Smooth muscle cell of the brain vasculature (primary cell): Measurements from ENCODE around the gene CLK2.
"Not testable (repeated sequence)": the region's sequence is repeated elsewhere in the genome, so short reads cannot be mapped to it uniquely, and the experiment has no call there.

Experiments
- DNase-seq: peaks from one replicate; pipeline ENCODE4 v3.0.0-alpha.2; 2012; ENCODE audit warnings: low read depth, low spot score

CLK2 gene

DNA sequence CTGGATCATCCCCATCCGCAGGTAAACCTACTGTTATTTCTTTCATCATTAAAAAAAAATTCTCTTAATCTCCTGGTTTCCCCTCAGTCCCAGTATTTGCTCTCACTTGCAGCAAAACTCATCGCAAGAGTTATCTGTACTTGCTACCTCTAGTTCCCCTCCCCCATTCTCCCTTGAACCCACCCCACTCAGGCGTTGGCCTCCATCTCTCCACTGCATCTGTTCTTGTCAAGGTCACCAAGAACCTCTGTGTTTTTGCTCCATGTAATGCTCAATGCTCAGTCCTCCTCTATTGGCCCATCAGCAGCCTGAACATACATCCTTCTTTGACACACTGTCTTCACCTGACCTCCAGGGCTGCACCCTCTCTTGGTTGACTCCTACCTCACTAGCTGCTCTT is 23.4 kb upstream of the CLK2 start:
- DNase-seq: no peak

DNA sequence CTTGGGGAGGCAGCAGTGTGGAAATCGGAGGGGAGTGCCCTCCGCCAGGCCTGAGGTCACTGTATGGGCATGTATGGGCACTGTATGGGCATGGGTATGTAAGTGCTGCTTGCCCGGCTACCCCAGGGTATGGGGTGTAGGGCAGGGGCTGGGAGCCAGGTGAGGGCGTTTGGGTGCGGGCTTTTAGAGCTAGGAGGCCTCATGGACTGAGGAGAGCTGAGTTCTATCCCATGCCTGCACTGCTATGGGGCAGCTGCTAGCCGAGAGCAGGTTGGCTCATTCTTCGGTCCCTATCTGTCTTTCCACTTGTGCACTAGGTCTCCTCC is 22.6 kb upstream of the CLK2 start:
- no peak for DNase-seq

DNA sequence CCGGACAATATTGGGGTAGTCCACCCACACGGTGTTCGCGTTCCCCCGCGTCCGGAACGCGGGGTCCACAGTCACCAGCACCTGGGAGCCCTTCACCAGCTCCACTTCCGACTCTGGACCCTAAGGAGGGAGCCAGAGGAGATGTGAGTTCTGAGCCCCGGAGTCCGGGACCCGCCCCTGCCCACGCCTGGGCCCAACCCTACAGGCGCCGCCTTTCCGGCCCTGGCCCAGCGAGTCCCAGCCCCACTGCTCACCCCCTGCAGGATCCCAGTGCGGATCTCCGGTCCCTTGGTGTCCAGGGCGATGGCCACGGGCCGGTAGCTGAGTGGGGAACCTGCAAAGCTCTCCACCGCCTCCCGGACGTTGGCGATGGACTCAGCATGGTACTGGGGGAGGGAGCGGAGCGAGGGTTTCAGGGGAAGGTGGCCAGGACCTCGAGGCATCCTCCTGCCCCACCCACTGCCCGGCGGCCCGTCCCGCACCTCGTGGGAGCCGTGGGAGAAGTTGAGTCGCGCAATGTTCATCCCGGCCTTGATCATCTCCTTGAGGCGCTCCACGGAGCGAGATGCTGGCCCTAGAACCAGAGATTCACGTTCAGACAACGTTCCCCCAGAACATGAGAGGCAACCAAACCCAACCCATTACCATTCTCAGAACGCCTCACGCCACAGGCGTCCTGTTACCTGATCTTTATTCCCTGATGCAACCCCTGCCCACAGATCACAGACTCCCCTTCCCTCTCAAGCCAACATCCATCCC is 22.1 kb upstream of the CLK2 start:
- no peak for DNase-seq

DNA sequence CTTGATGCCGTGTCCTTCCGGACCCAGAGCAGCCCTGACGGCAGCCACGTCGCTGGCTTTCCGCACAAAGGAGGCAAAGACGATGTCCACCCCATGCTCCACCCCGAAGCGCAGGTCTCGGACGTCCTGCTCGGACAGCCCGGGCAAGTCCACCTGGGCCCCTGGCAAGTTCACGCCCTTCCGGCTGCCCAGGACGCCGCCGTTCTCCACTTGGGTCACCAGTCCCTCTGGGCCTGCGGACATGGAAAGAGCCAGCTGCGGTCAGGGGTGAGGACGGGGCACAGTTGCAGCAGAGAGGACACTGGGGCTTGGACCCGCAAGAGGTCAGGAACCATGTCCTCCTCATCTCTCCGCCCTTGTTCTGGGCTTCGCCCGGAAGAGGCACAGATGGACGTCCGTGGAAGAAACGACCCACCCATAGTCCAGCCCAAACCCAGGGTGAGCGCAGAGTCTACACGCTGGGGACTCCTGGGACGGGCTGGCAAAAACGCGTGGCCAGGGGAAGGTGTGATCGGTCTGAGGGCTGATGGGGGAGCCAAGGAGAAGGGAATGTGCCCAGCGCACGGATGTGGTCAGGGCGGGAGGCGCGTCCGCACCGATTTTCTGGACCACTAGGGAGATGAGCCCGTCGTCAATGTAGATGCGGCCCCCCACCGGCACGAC is 21.3 kb upstream of the CLK2 start:
- DNase-seq: no peak

DNA sequence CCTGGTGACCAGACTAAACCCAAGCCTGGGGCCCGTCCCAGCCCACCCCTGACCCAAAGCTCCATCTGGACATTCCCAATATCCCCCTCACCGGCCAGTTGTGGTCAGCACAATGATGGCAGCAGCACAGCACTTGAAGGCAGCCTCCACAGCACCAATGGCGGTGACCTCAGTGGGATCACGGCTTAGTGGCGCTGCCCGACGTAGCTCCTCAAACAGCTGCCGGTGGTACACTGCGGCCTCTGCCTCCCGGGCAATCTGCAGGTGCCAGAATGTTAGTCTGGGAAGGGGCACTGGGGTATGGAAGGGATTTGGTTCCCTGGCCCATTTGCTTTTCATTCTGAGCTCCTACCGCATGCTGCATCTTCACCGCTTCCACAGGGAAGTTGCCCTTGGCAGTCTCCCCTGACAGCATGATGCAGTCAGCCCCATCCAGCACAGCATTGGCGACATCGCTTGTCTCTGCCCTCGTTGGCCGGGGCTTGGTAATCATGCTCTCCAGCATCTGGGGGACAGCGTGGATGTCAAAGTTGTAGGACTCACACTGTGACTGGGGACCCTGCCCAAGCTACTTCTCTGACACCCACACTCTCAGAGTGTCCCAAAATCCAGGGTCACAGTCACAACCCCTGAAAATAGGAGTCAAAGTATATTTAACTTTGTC is 19.9 kb upstream of the CLK2 start:
- no peak for DNase-seq

DNA sequence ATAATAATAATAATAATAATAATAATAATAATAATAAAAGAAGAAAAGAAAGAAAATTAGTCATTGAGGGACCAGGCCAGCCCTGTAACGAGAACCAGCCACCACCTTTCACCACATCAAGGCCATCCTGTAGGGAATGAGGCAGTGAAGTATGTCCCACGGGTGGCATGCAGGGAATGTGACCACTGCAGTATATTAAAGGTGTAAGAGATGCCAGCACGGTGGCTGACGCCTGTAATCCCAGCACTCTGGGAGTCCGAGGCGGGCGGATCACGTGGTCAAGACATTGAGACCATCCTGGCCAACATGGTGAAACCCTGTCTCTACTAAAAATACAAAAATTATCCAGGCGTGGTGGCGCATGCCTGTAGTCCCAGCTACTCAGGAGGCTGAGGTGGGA is 17.7 kb upstream of the CLK2 start:
- DNase-seq: not testable (repeated sequence)

DNA sequence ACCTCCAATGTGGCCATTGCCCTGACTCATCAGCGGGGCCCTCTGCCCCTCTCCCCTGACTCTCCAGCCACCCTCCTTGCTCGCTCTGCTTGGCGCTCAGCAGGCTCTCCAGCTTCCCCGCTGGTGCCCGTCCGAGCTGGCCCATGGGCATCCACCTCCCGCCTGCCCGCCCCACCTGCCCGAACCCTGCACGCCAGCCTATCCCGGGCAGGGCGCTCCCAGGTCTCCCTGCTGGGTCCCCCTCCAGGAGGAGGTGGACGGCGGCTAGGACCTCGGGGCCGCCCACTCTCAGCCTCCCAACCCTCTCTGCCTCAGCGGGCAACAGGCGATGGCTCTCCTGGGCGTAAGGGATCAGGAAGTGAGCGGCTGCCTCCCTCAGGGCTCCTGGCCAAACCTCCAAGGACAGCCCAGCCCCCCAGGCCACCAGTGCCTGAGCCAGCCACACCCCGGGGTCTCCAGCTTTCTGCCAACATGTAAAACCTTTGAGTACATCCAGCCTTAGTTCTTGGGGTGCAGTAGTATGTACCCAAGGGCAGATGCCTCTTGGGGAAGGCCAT is 14.8 kb upstream of the CLK2 start:
- DNase-seq: no peak

DNA sequence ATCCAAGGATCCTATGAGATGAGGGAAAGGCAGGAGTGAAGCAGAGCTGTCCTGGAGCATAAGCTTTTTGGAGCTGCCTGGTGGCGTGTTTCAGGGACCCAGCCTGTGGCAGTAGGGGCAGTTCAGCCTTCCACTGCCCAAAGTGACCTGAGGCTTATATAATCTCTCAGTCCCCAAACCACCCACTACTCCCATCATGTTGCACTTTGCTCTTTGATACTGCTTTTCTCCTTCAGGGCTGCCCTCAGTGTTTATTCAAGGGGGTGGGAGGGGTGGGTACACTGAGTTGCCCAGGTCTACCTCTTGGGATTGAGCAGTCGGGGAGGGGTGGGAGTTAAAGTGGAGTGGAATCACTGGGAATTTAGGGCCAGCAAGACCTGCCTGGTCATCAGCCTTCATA is 13.2 kb upstream of the CLK2 start:
- DNase-seq: no peak

DNA sequence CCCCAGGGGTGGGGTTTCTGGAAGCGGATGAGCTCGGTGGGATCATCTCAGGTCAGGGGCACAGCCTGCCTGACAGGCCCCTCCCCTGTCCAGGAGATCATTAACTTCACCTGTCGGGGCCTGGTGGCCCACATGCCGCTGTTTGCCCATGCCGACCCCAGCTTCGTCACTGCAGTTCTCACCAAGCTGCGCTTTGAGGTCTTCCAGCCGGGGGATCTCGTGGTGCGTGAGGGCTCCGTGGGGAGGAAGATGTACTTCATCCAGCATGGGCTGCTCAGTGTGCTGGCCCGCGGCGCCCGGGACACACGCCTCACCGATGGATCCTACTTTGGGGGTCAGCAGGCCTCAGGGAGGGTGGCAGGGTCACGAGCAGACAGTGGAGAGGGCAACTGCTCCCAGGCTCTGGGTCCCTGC is 12.3 kb upstream of the CLK2 start:
- DNase-seq: no peak

DNA sequence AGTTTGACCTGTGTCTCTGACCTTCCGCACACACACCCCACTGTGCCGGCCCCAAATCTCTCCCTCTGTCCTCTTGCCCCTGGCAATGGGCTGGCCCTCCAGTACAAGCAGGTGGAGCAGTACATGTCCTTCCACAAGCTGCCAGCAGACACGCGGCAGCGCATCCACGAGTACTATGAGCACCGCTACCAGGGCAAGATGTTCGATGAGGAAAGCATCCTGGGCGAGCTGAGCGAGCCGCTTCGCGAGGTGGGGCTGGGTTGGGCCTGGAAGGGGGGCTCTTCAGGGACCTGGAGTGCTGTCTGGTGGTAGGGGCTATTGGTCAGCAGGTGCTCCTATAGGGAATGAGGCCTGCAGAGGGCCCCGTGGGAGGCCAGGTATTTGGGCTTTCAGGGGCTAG is 11.8 kb upstream of the CLK2 start:
- no peak for DNase-seq

DNA sequence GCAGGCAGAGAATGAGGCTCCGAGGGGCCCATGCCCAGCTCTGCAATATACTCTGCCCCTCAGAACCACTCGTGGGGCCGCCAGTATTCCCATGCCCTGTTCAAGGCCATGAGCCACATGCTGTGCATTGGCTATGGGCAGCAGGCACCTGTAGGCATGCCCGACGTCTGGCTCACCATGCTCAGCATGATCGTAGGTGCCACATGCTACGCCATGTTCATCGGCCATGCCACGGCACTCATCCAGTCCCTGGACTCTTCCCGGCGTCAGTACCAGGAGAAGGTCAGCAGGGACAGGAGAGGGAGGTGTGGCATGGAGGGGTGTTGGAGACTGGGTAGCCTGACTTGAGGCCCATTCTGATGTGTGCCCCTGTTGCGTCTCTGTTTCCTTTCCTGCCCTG is 11.2 kb upstream of the CLK2 start:
- no peak for DNase-seq

DNA sequence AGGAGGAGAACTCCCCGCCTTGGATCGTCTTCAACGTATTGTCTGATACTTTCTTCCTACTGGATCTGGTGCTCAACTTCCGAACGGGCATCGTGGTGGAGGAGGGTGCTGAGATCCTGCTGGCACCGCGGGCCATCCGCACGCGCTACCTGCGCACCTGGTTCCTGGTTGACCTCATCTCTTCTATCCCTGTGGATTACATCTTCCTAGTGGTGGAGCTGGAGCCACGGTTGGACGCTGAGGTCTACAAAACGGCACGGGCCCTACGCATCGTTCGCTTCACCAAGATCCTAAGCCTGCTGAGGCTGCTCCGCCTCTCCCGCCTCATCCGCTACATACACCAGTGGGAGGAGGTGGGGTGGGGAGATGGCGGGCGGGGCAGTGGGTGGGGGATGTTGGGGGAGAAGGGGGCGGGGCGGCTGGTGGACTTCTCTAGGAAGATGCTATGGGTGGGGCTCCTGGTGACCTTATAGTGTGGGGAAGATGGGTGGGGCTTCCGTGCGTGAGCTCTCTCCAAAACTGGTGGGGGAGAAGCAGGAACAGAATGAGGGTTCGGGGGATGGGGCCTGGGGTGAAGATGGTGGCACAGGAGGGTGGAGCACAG is 9.3 kb upstream of the CLK2 start:
- no peak for DNase-seq

DNA sequence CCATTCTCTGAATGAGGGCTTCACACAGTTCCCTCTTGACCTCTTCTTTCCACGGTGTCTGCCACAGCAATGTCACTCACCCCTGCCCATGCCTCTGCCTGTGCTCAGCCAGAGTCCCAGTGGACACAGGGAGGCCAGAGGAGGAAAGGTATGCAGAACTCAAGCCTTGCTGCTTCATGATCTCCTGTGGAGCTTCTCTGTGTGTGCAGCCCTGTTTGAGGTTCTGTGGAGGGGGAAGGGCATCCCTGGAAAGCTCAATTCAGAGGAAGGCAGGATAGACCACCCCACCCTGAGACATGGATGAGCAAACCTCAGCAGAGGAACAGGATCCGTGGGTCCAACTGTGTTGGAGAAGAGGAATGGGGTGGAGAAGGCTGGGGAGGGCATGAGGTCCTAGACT is 6.0 kb upstream of the CLK2 start:
- DNase-seq: no peak

DNA sequence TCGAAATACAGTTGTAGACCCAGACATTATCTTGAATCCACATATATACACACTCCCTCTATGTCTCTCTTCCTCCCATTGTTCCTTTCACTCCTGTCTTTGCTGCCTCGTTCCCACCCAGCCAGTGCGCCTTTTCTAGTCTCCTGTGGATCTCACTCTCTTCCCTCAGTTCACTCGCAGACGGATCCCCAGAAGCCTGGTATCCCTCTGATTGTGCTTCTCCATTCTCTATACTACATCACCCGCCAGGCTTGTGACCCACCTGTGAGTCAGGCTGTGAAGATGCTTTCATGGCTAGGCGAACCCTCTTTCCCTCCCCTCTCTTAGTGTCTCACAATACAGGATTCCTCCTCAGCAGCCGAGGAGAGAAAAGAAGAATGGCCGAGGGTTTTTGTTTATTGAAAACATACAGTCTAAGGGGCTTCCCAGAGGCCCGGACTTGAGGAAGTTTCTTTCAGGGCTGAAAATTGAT is 5.4 kb upstream of the CLK2 start:
- DNase-seq: no peak

DNA sequence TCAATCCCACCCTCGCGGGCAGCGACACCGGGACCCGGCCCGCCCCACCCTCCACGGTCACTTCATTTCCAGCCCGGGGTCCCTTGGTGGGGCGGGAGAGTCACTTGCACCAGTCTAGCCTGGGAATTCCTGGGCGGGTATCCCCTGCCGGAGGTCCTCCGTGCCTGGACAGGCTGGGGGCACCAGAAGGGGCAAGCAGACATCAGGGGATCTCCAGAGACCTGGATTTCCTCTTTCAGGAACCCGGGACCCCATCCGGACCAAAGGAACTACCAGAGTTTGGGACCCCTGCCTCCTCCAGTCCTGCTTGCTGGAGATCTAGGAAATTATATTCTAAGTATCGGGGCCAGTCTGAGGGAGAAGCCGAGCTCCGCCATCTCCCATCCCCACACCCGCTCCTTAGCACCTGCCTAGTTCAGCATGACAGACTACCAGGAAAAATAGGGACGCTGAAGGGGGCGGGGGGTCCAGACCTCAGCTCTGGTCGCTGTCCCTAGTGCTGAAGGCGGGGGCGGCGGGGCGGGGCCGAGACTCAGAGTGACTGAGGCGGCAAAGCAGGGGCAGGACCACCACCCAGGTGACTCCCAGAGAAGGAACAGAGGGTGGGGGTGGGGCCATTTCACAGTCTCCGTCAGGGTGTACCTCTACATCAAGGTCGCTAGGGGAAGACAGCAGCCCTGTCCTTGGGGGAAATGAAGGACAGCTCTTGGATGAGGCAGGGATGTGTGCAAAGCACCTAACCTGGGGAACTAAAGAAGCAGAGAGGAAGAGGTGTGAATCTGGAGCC is 4.8 kb upstream of the CLK2 start:
- DNase-seq: no peak

DNA sequence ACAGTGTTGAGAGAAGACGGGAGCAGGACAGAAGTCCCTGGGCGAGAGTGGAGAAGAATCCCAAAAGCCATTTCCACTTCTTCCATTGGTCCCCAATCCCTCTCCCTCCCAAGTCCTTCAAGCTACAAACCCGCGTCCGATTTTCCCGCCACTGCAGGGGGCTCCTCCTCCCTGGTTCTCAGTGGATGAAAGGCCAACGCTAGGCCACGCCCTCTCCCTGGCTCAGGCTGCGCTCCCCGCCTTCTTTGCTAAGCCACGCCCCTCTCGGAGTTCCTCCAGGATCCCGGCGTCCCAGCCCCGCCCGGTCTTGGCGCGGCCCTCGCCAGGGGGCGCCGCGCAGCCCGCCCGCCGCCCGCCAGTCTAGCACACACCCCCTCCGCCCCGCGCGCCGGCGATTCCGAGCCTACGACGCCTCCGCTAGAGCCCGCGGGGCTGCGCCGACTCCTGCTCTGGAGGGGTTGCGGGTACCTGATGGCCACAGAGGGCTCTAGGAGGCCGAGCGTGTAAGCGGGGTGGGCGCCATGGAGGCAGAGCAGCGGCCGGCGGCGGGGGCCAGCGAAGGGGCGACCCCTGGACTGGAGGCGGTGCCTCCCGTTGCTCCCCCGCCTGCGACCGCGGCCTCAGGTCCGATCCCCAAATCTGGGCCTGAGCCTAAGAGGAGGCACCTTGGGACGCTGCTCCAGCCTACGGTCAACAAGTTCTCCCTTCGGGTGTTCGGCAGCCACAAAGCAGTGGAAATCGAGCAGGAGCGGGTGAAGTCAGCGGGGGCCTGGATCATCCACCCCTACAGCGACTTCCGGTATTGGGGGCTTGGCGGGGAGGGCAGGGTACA is 4.0 kb upstream of the CLK2 start, which contains the start of gene HCN3:
Gene HCN3 (plus strand): TSS at position 394 of the 832 bp plus-strand sequence. CDS start 128 bp downstream, at position 522.
- peak; percentile 90 for DNase-seq

DNA sequence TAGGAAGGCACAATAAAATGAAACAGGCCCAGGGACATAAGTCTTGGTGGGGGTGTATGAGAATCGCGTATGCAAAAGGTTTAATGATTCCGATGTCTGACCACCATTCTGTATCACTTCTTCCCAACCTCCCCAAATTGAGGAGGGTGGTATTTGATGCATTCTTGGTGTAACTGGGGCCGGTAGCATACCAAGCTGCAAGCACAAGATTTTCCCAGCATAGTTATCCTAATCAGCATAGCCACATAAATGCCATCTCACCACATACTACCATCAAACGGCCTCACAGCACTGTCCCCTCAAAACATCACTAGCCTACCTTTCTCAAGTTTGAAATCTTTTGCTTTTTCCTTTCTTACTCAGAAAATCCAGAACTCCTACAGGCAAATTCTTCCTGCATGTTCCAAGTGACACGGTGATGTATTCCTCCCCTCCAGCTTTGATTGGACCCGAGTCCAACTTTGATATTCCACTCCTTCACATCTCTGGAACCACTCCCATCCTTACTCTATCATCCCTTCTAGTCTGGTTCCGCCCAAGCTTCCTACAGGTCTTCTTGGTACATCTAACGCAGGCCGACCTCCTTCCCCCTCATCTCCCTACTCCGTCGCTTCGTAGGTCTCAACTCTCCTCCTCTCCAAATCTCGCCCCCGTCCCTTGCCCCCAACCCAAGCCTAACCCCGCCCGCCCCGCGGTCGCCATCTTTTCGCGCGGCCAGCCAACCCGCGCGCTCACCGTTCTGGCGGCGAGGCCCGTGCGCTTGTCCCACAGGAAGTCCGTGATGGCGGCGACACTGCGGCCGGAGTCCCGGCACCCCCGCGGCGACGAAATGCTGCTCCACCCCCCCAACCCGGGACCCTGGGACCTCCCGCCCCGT is 600 bp downstream of the CLK2 start:
- DNase-seq: no peak

DNA sequence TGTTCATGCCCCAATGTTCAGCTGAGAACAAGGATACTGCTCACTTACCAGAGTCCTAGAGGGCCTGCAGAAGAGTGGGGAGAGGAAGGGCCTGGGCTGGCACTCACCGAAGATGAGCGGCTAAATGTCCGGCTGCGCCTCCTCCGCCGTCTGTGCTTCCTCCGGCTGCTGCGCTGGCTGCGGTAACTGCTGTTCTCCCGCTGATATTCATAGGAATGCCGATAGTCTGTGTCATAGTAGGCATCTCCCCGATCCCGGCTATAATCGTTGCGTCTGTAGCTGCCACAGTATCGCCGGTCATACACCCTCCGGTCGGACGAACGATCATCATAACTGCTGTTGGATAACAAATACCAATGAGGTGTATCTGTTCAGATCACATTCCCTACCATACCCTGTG is 3.9 kb downstream of the CLK2 start:
- DNase-seq: no peak

DNA sequence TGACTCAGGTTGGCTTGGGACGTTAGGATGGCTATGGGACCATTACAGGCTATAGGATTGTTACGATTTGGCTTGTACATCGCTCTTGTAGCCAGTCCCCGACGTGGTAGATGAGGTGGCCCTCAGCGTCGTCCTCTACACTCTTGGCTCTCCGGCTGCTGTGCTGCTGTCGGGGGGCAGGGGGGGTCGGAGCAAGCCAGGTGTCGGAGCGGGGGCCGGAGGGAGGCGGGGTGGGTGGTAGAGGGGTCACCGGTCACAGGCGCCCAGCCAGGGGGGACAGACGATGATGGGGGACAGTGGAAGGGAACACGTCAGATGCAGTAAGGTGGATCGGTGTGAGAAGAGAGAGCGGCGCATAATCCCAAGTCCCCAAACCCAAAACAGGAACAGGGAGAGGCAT is 4.7 kb downstream of the CLK2 start:
- DNase-seq: no peak
